IPS DF 6.9 (cell line): Measurements from ENCODE around the gene ATP6V0E2.
"Not testable (repeated sequence)": the region's sequence is repeated elsewhere in the genome, so short reads cannot be mapped to it uniquely, and the experiment has no call there.

Experiments used
- DNase-seq: peaks from one replicate; pipeline ENCODE4 v3.0.0-alpha.2; 2013; ENCODE audit warnings: low read depth, low spot score
- H3K27ac ChIP-seq: one replicate; pipeline ENCODE4 v1.5.1; 2013; ENCODE audit warnings: low read length, control low read depth
- H3K27me3 ChIP-seq: 2 replicates; pipeline ENCODE4 v1.6.1; 2013; ENCODE audit warnings: mild to moderate bottlenecking, low read length; ENCODE audit not compliant: control insufficient read depth, insufficient read depth
- H3K36me3 ChIP-seq: 2 replicates; pipeline ENCODE4 v1.6.1; 2013; ENCODE audit warnings: low read length; ENCODE audit not compliant: control insufficient read depth, insufficient read depth
- H3K4me1 ChIP-seq: 2 replicates; pipeline ENCODE4 v1.6.1; 2013; ENCODE audit warnings: low read length; ENCODE audit not compliant: control insufficient read depth, insufficient read depth
- H3K4me3 ChIP-seq: 2 replicates; pipeline ENCODE4 v1.5.1; 2013; ENCODE audit warnings: mild to moderate bottlenecking, low read length
- H3K9me3 ChIP-seq: 2 replicates; pipeline ENCODE4 v1.6.1; 2013; ENCODE audit warnings: low read length, inconsistent platforms; ENCODE audit not compliant: control insufficient read depth, insufficient read depth
- WGBS: extraction: QIAGEN DNeasy Blood & Tissue Kit; methylation state at CpG from one replicate; pipeline ENCODE4 v1.1.7; 2013; ENCODE audit warnings: mixed read lengths, missing lambda C conversion rate; ENCODE audit not compliant: insufficient read length, insufficient coverage; 5-methylcytosine and 5-hydroxymethylcytosine counted together

Gene ATP6V0E2

DNA sequence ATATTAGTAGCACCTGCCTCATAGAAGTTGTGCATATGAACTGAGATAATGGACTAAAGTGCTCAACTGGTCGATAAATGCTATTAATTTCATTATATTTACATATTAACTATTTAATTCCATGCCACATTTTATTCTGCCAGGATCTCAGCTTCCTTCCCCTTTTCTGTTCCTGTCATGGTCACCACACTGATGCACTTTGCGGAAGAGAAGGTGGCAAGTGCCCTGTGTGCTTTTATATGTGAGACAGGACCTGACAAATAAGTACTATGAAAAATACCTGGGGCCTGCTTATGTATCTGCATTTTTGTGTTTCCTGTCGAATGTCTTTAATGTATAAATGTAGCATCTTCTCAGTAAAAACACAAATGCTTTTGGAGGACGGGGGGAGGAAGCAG, 12.2 kb downstream of the ATP6V0E2 start:
- Histone ChIP-seq H3K36me3 (no peaks in the 10 kb centered on the region), H3K4me1 (0 out of 2 replicates have a peak, but pooled peaks cover 2% of the 10 kb centered on the region), H3K9me3 (no peaks in the 10 kb centered on the region), H3K4me3 (no peak overlapping the region), H3K27ac (no peak overlapping the region), H3K27me3 (no peaks in the 10 kb centered on the region)
- no CpG with 5 or more reads among the region's 4 CpGs for WGBS
- DNase-seq: no peak

- Histone ChIP-seq H3K4me1 (0 out of 2 replicates have a peak, but pooled peaks cover 2% of the 10 kb centered on the region), H3K9me3 (no peaks in the 10 kb centered on the region), H3K4me3 (no peak overlapping the region), H3K36me3 (no peaks in the 10 kb centered on the region), H3K27me3 (no peaks in the 10 kb centered on the region), H3K27ac (no peak overlapping the region)
- no peak for DNase-seq
- no CpG with 5 or more reads among the region's 7 CpGs for WGBS
Measured at GRCh38 chr7:149887311-149887710, 13.5 kb downstream of the ATP6V0E2 start.

GRCh38 chr7:149890715-149891114, 16.9 kb downstream of the ATP6V0E2 start:
- not testable (repeated sequence) for H3K27me3 ChIP-seq, H3K36me3 ChIP-seq, H3K27ac ChIP-seq, H3K9me3 ChIP-seq, H3K4me3 ChIP-seq, DNase-seq, H3K4me1 ChIP-seq
- WGBS: no CpG with 5 or more reads among the region's 2 CpGs

DNA sequence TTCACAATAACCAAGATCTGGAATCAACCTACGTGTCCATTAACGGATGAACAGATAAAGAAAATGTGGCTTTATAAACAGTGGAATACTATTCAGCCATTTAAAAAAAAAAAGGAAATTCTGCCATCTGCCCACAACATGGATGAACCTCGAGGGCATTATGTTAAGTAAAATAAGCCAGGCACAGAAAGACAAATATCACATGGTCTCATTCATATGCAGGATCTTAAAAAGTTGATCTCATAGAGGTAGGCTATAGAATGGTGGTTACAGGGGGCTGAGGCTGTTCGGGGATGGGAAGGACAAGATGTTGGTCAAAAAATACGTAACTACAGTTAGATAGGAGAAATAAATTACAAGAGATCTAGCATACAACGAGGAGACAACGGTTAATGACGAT, 21.2 kb downstream of the ATP6V0E2 start:
- not testable (repeated sequence) for H3K4me1 ChIP-seq, H3K27me3 ChIP-seq, H3K4me3 ChIP-seq, DNase-seq, H3K36me3 ChIP-seq, H3K9me3 ChIP-seq, H3K27ac ChIP-seq
- no CpG with 5 or more reads among the region's 8 CpGs for WGBS

DNA sequence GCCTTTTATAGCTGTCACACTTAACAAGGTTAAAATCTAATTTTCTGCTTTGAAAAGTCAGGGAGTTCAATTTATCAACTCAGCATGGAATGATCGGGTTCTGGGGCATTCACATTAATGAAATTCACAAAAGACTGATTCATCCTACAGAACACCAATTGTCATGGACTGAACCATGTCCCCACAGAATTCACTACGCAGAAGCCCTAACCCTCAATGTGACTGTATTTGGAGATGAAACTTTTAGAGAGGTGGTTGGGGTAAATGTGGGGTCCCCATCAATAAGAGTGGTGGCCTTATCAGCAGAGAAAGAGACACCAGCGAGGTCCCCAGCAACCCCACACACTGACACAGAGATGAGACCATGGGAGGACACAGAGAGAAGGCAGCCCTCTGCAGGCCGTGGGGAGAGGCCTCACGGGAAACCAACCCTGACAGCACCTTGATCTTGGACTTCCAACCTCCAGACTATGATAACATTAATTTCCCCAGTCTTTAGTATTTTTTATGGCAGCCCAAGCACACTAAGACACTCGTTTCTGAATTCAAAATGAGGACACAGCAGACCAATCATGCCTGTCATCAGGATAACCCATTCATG, 34.1 kb downstream of the ATP6V0E2 start:
- H3K9me3 ChIP-seq, DNase-seq, H3K27me3 ChIP-seq, H3K4me1 ChIP-seq, H3K4me3 ChIP-seq, H3K36me3 ChIP-seq, H3K27ac ChIP-seq: not testable (repeated sequence)
- WGBS: no CpG with 5 or more reads among the region's 6 CpGs

DNA sequence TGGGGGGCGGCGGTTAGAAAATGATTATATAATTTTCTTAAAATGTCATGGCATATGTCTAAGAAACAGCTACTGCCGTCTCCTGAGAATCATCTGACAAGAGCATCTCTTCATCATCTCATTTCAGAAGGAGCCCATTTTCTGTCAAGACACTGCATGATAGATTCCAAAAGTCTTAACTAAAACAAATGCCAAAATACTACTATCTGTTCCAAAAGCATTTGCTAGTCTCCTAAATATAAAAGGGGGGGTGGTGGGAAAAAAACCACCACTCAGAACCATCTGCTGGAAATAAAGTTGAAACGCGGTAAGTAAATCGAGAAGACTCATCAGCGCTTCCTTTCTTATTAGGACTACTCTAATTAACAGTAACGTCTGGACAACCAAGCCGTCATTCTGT, 36.5 kb downstream of the ATP6V0E2 start:
- not testable (repeated sequence) for H3K27me3 ChIP-seq, H3K27ac ChIP-seq, H3K9me3 ChIP-seq, H3K4me3 ChIP-seq, H3K4me1 ChIP-seq, DNase-seq, H3K36me3 ChIP-seq
- whole genome bisulfite sequencing: no CpG with 5 or more reads among the region's 9 CpGs

GRCh38 chr7:149912126-149912525, 38.4 kb downstream of the ATP6V0E2 start:
- no CpG with 5 or more reads among the region's 4 CpGs for WGBS
- not testable (repeated sequence) for H3K9me3 ChIP-seq, H3K27ac ChIP-seq, H3K36me3 ChIP-seq, H3K27me3 ChIP-seq, H3K4me1 ChIP-seq, H3K4me3 ChIP-seq, DNase-seq

GRCh38 chr7:149926414-149926813, 52.6 kb downstream of the ATP6V0E2 start:
- H3K9me3 ChIP-seq, H3K36me3 ChIP-seq, H3K27me3 ChIP-seq, H3K4me1 ChIP-seq, H3K4me3 ChIP-seq, H3K27ac ChIP-seq, DNase-seq: not testable (repeated sequence)
- no CpG with 5 or more reads among the region's 7 CpGs for WGBS
